ENCODE data around the gene HMGN4. TPM values are rescaled to one million over a fixed set of nuclear protein-coding genes. Genes with fewer than 3 reads are reported as not detected.

The HMGN4 gene
- total RNA-seq, 1 donor = 62.2 TPM

- H2AFZ ChIP-seq (ENCODE audit: low read length) = no peak overlapping the region
- no peak overlapping the region for H3K4me2 ChIP-seq (ENCODE audit: insufficient read depth, low read length)
These were observed 23.2 kb upstream of the HMGN4 start for GRCh38 chr6:26514984-26515383.

GRCh38 chr6:26516481-26517427, 21.4 kb upstream of the HMGN4 start:
- Histone ChIP-seq H3K79me2 (ENCODE audit: insufficient read depth, low read length) (no peaks in the 10 kb centered on the region), H3K4me3 (ENCODE audit: insufficient read depth, low read length) (no peak overlapping the region), H3K4me2 (ENCODE audit: insufficient read depth, low read length) (no peak overlapping the region), H3K36me3 (ENCODE audit: insufficient read depth, low read length) (no peaks in the 10 kb centered on the region), H3K4me1 (ENCODE audit: insufficient read depth, low read length) (peaks cover 5% of the 10 kb centered on the region), H3K9me3 (ENCODE audit: low read depth, low read length) (no peaks in the 10 kb centered on the region), H3K27me3 (ENCODE audit: insufficient read depth, low read length) (no peaks in the 10 kb centered on the region), H4K20me1 (ENCODE audit: insufficient read depth, low read length) (no peaks in the 10 kb centered on the region), H3K27ac (ENCODE audit: low read depth, low read length) (no peak overlapping the region), H2AFZ (ENCODE audit: low read length) (no peak overlapping the region)
- no peak for TF ChIP-seq CTCF (IDR thresholded peaks at IDR 0.05; ENCODE audit: extremely low read depth, low read depth, low read length)
- no peak for DNase-seq (ENCODE audit: insufficient read length, low spot score, missing footprints)

More at GRCh38 chr6:26514984-26515383, 23.2 kb upstream of the HMGN4 start:
- H3K36me3 ChIP-seq (ENCODE audit: insufficient read depth, low read length) = no peaks in the 10 kb centered on the region
- H3K27ac ChIP-seq (ENCODE audit: low read depth, low read length) = no peak overlapping the region
- H3K79me2 ChIP-seq (ENCODE audit: insufficient read depth, low read length) = no peaks in the 10 kb centered on the region
- no peaks in the 10 kb centered on the region for H3K4me1 ChIP-seq (ENCODE audit: insufficient read depth, low read length)
- H3K9me3 ChIP-seq (ENCODE audit: low read depth, low read length) = no peaks in the 10 kb centered on the region
- H3K4me3 ChIP-seq (ENCODE audit: insufficient read depth, low read length) = no peak overlapping the region
- DNase-seq (ENCODE audit: insufficient read length, low spot score, missing footprints) = no peak
- no peak for TF ChIP-seq CTCF (IDR thresholded peaks at IDR 0.05; ENCODE audit: extremely low read depth, low read depth, low read length)
- peaks cover under 1% of the 10 kb centered on the region for H3K27me3 ChIP-seq (ENCODE audit: insufficient read depth, low read length)
- H4K20me1 ChIP-seq (ENCODE audit: insufficient read depth, low read length) = no peaks in the 10 kb centered on the region

- H4K20me1 ChIP-seq (ENCODE audit: insufficient read depth, low read length) = no peaks in the 10 kb centered on the region
- no peak overlapping the region for H3K27ac ChIP-seq (ENCODE audit: low read depth, low read length)
- DNase-seq (ENCODE audit: insufficient read length, low spot score, missing footprints) = no peak
- H3K36me3 ChIP-seq (ENCODE audit: insufficient read depth, low read length) = no peaks in the 10 kb centered on the region
- no peak overlapping the region for H2AFZ ChIP-seq (ENCODE audit: low read length)
- peaks cover 3% of the 10 kb centered on the region for H3K79me2 ChIP-seq (ENCODE audit: insufficient read depth, low read length)
- H3K4me3 ChIP-seq (ENCODE audit: insufficient read depth, low read length) = no peak overlapping the region
- TF ChIP-seq CTCF (IDR thresholded peaks at IDR 0.05; ENCODE audit: extremely low read depth, low read depth, low read length) = no peak
- no peak overlapping the region for H3K4me2 ChIP-seq (ENCODE audit: insufficient read depth, low read length)
- H3K9me3 ChIP-seq (ENCODE audit: low read depth, low read length) = no peaks in the 10 kb centered on the region
- H3K4me1 ChIP-seq (ENCODE audit: insufficient read depth, low read length) = peaks cover 5% of the 10 kb centered on the region
- no peaks in the 10 kb centered on the region for H3K27me3 ChIP-seq (ENCODE audit: insufficient read depth, low read length)
These were observed 18.8 kb upstream of the HMGN4 start for GRCh38 chr6:26519359-26519758.

GRCh38 chr6:26520237-26520849, 17.8 kb upstream of the HMGN4 start:
- Histone ChIP-seq H3K79me2 (ENCODE audit: insufficient read depth, low read length) (peaks cover 3% of the 10 kb centered on the region), H2AFZ (ENCODE audit: low read length) (peak overlapping the region; percentile 96), H3K9me3 (ENCODE audit: low read depth, low read length) (no peaks in the 10 kb centered on the region), H3K27ac (ENCODE audit: low read depth, low read length) (peak overlapping the region; percentile 60), H4K20me1 (ENCODE audit: insufficient read depth, low read length) (no peaks in the 10 kb centered on the region), H3K4me1 (ENCODE audit: insufficient read depth, low read length) (peaks cover 5% of the 10 kb centered on the region), H3K4me2 (ENCODE audit: insufficient read depth, low read length) (peak overlapping the region; percentile 89), H3K27me3 (ENCODE audit: insufficient read depth, low read length) (no peaks in the 10 kb centered on the region), H3K4me3 (ENCODE audit: insufficient read depth, low read length) (peak overlapping the region; percentile 71), H3K36me3 (ENCODE audit: insufficient read depth, low read length) (no peaks in the 10 kb centered on the region)
- peak; percentile 92 for DNase-seq (ENCODE audit: insufficient read length, low spot score, missing footprints)
- TF ChIP-seq CTCF (IDR thresholded peaks at IDR 0.05; ENCODE audit: extremely low read depth, low read depth, low read length) = no peak

All from osteoblast (primary cell).